NCI-H1436 treated with DMSO at 0.1 percent for 48 hours (cell line): ENCODE measurements around the gene MS4A18.
"Not testable (repeated sequence)": the region's sequence is repeated elsewhere in the genome, so short reads cannot be mapped to it uniquely, and the experiment has no call there.

ENCODE experiments used
- DNase-seq: peaks from one replicate; lab custom pipeline; 2025; lab: John Stamatoyannopoulos, UW

Gene MS4A18

GRCh38 chr11:60724420-60724819, at the start of gene MS4A18:
TSS of gene MS4A18 (plus strand) at chr11:60724720.
- no peak for DNase-seq

GRCh38 chr11:60678231-60678630, 46.3 kb upstream of the MS4A18 start:
- DNase-seq, result not testable (repeated sequence)

GRCh38 chr11:60679879-60680278, 44.6 kb upstream of the MS4A18 start:
- DNase-seq, result no peak

GRCh38 chr11:60680455-60681119, 43.9 kb upstream of the MS4A18 start:
- no peak for DNase-seq

GRCh38 chr11:60684541-60684848, 40.0 kb upstream of the MS4A18 start:
- DNase-seq, result not testable (repeated sequence)

- no peak for DNase-seq
These were observed 32.9 kb upstream of the MS4A18 start for GRCh38 chr11:60691661-60692060.

- DNase-seq, result peak; percentile 98
These were observed 25.2 kb upstream of the MS4A18 start, which contains the start of gene MS4A8 for GRCh38 chr11:60699284-60699691. TSS of gene MS4A8 (plus strand) at chr11:60699612. CDS start at chr11:60700861, 1,249 bp downstream.

GRCh38 chr11:60699936-60700335, 24.6 kb upstream of the MS4A18 start:
- no peak for DNase-seq

- DNase-seq, result peak; percentile 30
These were observed 23.6 kb upstream of the MS4A18 start for GRCh38 chr11:60700689-60701468.

GRCh38 chr11:60701469-60701818, 23.1 kb upstream of the MS4A18 start:
- no peak for DNase-seq

- no peak for DNase-seq
These were observed 21.1 kb upstream of the MS4A18 start for GRCh38 chr11:60703374-60703773.

GRCh38 chr11:60705895-60706294, 18.6 kb upstream of the MS4A18 start:
- no peak for DNase-seq

- no peak for DNase-seq
These were observed 17.6 kb upstream of the MS4A18 start for GRCh38 chr11:60706931-60707330.

GRCh38 chr11:60710482-60710881, 14.0 kb upstream of the MS4A18 start:
- DNase-seq, result no peak

GRCh38 chr11:60711276-60711675, 13.2 kb upstream of the MS4A18 start:
- DNase-seq, result no peak

GRCh38 chr11:60713423-60713822, 11.1 kb upstream of the MS4A18 start:
- DNase-seq, result not testable (repeated sequence)

GRCh38 chr11:60717956-60718355, 6.6 kb upstream of the MS4A18 start:
- no peak for DNase-seq

GRCh38 chr11:60718524-60719316, 5.8 kb upstream of the MS4A18 start:
- DNase-seq, result no peak

GRCh38 chr11:60719391-60719790, 5.1 kb upstream of the MS4A18 start:
- DNase-seq, result no peak

- no peak for DNase-seq
These were observed 4.1 kb upstream of the MS4A18 start for GRCh38 chr11:60720460-60720859.

GRCh38 chr11:60725592-60725991, 1.1 kb downstream of the MS4A18 start:
- DNase-seq, result no peak

GRCh38 chr11:60731586-60731985, 7.1 kb downstream of the MS4A18 start:
- no peak for DNase-seq

GRCh38 chr11:60734279-60734678, 9.8 kb downstream of the MS4A18 start:
- no peak for DNase-seq
